Stimulated activated CD4-positive, alpha-beta T cell treated with anti-CD3 and anti-CD28 coated beads, Interleukin-12 subunit alpha, Interleukin-12 subunit beta, amount 100 ng/mL, for 24 hours (primary cell): ENCODE results near the gene PRR23B.
"Not testable (repeated sequence)": the region's sequence is repeated elsewhere in the genome, so short reads cannot be mapped to it uniquely, and the experiment has no call there.

ENCODE experiments used
- DNase-seq, 2 experiments: peaks; one replicate each; pipeline ENCODE4 v3.0.0-alpha.2; 2020; ENCODE audit warnings: low read depth in 2 of 2

The PRR23B gene

GRCh38 chr3:139020868-139021234, at the start of gene PRR23B:
Gene PRR23B, minus strand, starts transcription at chr3:139020926. Its CDS starts 265 bp downstream, at chr3:139020661.
- DNase-seq: no peak

DNA sequence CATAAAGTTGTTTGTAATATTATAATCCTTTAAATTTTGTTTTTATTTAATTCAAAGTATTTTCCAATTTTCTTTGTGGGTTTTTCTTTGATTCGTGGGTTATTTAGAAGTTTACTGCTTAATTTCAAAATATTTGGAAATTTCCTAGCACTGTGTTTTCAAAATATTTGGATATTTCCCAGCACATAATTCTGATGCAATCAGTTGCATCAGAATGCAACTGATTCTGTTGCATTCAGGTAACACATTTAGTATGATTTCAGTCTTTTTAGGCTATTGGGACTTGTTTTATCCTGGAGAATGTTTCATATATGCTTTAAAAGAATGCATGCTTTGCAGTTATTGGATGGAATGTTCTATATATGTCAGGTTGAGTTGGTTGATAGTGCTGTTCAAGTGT, 42.2 kb upstream of the PRR23B start:
- DNase-seq: no peak

- DNase-seq: no peak
Measured at GRCh38 chr3:139052802-139053600, 32.3 kb upstream of the PRR23B start.

DNA sequence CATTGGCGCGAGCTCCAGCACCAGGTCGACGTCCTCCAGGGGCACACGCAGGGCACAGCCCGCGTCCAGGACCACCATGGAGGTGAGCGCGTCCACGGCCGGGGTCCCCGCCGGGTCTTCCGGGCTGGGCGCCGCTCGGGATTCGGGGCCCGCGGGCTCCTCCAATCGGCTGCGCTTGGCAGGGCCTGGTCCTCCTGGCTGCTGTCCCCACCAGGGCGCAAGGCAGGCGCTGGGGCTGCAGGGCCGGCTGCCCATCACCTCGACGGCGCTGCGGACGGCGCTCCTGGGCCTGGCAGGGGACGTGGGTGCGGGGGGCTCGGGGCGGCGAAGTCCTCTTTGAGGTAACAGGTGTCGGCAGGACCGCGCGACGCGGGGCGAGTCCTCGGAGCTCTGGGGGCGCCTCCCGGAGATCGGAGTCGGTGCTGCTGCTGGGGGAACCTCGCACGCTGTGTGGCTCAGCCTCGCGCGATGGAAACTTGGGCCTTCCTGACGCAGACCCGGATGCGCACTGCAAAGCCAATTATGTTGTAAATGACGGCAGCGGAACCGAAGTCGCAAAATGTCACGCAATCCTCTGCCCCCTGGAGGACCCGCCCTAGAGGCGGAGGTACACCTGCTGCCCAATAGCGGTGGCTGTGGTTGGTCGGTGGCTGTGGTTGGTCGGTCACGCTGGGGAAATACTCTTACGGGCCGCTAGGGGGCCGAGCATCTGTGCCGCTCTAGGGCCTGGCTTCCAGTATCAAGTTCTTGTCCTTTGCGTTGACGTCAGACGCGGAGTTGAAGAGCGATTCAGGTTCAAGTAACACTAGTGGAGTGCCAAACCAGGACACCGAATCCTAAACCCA, 23.9 kb upstream of the PRR23B start, which contains the start of gene PRR23C:
Gene PRR23C (minus strand): TSS at position 527 of the 845 bp plus-strand sequence. CDS start 272 bp downstream, at position 255.
- DNase-seq: no peak

DNA sequence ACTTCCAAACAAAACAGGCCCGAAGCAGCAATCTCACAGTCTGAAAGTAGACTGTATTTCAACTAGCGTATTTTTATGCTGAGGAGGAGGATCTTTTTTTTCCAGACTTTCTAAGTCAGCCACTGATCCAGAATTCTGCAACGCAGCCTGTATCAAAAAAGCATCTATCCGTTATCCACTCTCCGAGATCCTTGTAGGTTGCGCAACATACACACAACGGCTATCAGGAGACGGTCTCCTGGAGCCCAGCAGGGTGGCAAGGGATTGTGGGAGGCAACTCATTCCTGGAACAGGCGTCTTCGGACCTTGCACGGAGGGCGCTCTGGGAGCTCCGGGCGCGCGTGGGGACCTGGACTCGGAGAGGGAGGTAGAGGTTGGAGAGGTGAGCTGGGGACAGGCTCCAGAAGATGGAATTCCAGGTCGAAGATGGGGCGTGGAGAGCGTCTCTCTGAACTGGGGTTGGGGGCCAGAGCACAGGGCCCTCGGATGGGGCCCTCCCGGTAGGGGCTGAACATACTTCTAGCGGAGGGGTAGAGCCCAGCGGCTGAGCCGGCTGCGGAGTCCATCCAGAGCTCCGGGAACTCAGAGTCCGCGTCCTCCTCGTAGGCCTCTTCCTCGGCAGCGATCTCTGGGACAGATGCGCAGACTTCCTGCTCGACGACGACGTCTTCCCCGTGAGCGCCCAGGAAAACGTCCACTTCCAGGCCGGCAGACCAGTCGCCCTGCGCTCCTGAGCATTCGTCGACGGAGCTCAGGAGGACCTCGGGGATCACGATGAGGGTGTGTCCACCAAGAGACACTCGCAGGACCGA, 23.0 kb upstream of the PRR23B start:
- DNase-seq: no peak

GRCh38 chr3:139037478-139037877, 16.8 kb upstream of the PRR23B start:
- no peak for DNase-seq

GRCh38 chr3:139032326-139033002, 11.7 kb upstream of the PRR23B start:
- DNase-seq: no peak

GRCh38 chr3:139030576-139030975, 9.8 kb upstream of the PRR23B start:
- not testable (repeated sequence) for DNase-seq

- no peak for DNase-seq
Measured at GRCh38 chr3:139024968-139025367, 4.2 kb upstream of the PRR23B start.

DNA sequence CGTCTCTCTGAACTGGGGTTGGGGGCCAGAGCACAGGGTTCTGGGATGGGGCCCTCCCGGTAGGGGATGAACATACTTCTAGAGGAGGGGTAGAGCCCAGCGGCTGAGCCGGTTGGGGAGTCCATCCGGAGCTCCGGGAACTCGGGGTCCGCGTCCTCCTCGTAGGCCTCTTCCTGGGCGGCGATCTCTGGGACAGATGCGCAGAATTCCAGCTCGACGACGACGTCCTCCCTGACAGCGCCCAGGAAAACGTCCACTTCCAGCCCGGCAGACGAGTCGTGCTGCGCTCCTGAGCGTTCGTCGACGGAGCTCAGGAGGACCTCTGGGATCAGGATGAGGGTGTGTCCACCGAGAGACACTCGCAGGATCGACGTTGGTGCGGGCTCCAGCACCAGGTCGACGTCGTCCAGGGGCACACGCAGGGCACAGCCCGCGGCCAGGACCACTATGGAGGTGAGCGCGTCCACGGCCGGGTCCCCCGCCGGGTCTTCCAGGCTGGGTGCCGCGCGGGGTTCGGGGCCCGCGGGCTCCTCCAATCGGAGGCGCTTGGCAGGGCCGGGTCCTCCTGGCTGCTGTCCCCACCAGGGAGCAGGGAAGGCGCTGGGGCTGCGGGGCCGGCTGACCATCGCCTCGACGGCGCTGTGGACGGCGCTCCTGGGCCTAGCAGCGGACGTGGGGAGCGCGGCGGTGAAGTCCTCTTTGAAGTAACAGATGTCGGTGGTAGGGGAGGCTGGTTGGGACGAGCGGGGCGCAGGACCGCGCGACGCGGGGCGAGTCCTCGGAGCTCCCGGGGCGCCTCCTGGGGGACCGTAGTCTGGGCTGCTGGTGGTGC, 474 bp downstream of the PRR23B start:
- no peak for DNase-seq

DNA sequence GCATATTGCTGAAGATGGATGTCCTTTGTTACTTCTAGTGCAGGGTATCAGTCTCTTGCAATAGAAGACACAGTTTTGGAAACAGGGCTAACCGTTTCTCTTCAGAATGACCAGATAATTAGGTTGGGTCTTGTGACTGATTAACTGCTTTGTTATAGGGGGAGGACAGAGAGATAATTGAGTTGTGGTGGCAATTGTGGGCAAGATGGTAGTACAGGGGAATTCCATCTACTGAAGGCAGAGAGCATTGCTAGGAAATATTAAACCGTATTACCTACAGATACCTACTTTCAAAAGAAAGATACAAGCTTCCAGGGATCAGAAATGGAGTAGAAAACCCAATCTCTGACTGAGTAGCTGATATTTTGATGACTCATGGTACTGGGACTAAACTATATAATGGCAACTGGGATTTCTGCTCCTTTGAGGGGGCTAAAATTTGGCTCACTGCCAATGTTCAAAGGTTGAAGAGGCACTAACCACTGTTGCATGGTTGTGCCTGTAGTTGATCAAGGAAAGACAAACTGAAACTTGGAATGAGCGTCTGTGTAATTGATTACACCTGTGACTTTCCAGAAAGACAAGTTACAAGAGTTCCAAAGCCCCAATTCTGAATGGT, 4.2 kb downstream of the PRR23B start:
- DNase-seq: no peak

DNA sequence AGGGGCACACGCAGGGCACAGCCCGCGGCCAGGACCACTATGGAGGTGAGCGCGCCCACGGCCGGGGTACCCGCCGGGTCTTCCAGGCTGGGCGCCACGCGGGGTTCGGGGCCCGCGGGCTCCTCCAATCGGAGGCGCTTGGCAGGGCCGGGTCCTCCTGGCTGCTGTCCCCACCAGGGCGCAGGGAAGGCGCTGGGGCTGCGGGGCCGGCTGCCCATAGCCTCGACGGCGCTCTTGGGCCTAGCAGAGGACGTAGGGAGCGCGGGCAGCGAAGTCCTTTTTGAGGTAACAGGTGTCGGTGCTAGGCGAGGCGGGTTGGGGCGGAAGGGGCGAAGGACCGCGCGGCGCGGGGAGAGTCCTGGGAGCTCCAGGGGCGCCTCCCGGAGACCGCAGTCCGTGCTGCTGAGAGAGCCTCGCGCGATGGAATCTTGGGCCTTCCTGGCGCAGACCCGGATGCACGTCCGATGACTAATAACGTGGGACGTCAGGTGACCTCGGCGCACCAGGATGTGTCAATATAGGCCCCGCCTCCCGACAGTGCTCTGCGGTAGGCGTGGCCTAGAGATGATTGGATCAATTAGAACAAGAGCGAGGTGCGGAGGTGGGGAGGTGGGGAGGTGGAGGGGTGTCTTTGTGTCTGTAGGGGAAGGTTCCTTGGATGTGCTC, 14.5 kb downstream of the PRR23B start, which contains the start of gene PRR23A:
Gene PRR23A (minus strand): TSS at position 218 of the 666 bp plus-strand sequence. CDS start 0 bp downstream, at position 218.
- DNase-seq: no peak

GRCh38 chr3:139005356-139005993, 15.3 kb downstream of the PRR23B start:
- no peak for DNase-seq

DNA sequence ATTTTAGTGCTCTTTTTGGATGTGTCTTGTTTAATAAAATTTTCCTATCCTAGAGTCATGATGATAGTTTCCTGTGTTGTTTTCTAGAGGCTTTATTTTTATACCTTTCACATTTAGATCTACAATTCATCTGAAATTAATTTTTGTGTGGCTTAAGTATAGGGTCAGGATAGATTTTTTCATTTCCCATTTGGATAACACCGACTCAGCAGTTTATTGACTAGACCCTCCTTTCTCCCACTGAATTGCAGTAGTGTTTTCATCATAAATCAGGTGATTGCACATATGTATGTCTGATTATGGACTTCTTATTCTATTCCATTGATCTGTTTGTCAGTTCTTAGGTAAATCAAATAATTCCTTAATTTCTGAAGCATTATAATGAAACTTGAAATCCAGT, 25.0 kb downstream of the PRR23B start:
- no peak for DNase-seq

GRCh38 chr3:138987181-138987580, 33.5 kb downstream of the PRR23B start:
- DNase-seq: no peak

DNA sequence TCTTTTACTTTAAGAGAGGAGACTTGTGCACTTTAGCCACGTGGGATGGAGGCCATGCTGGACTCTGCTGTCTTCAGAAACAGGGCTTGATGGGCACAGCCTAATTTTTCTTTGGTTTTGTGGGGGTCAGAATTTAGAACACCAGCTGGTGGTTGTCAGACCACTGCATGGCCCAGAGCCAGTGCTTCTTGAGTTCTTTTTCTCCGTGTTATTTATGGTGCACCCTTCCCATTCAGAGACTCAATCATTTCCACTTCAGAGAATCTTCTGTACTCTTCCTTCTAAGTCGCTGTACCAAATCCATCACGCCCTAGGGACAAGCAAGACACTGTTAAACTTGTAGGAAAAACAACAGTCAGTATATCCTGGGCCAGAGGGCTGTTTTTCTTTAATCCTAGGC, 34.8 kb downstream of the PRR23B start:
- DNase-seq: no peak

- no peak for DNase-seq
Measured at GRCh38 chr3:138984816-138985215, 35.9 kb downstream of the PRR23B start.

DNA sequence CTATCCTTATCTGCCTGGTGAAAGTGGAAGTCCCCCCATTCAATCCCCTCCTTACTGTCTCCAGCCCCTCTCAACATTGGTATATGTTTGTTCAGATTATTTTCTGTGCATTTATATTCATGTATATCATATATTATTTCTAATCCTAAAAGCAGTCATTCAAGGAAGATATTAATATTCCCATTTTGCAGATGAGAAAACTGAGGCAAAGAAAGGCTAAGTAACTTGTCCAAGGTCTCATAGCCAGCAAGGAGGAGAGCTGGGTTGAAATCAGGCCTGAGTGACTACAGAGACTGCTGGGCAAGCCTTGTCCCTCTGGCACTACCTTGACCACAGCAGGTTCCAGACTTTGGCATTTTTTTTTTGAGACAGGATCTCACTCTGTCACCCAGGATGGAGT, 44.7 kb downstream of the PRR23B start:
- DNase-seq: no peak

GRCh38 chr3:138975351-138975750, 45.4 kb downstream of the PRR23B start:
- DNase-seq: no peak
